NCI-H1930 (cell line): ENCODE data around the gene NECAB2.
"Not testable (repeated sequence)": the region's sequence is repeated elsewhere in the genome, so short reads cannot be mapped to it uniquely, and the experiment has no call there.

Experiments
- DNase-seq, 2 experiments: peaks; one replicate each; lab custom pipeline; 2025; lab: John Stamatoyannopoulos, UW

The NECAB2 gene

DNA sequence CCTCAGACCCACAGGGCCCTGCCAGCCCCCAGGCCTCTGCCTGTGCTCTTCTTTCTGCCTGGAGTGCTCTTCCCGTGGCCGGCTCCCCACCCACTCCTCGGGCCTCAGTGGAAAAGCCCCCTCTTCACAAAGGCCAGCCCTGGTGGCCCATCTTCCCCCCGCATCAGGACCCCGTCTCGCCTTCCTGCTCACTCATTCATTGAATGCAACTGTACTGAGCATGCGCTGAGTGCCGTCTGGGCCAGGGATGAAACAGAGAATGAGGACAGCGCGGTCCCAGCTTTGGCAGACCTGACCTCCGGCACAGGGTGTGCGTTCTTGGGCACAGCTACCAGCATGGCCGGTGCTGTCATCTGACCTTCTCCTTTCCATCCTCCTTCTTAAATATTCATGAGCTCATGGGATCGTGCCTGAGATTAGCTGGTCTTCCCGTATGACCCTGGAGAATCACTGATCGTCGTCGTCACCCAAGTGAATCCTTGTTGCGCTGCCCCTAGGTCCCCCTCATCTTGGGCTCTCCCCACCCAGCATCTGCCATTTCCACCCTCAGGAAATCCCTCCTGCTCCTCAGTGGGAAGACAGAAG lies 31.4 kb upstream of the NECAB2 start:
- DNase-seq = no peak

DNA sequence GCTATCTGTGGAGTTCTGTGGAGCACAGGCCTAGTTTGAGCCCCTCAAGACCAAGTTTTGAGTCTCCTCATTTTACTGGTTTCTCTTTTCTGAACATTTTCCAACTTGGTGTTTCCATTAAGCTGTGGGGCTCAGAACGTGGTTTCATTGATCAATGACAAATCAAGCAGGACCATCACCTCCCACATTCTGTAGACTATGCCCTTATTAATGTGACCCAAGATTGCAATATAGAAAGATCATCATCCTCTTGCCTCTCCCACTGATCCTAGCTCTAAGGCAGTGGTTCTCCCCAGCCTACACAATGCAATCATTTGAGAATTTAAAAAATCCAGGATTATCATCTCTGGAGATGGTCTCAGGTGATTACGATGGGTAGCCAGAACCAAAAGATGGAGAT lies 30.8 kb upstream of the NECAB2 start:
- no peak for DNase-seq

DNA sequence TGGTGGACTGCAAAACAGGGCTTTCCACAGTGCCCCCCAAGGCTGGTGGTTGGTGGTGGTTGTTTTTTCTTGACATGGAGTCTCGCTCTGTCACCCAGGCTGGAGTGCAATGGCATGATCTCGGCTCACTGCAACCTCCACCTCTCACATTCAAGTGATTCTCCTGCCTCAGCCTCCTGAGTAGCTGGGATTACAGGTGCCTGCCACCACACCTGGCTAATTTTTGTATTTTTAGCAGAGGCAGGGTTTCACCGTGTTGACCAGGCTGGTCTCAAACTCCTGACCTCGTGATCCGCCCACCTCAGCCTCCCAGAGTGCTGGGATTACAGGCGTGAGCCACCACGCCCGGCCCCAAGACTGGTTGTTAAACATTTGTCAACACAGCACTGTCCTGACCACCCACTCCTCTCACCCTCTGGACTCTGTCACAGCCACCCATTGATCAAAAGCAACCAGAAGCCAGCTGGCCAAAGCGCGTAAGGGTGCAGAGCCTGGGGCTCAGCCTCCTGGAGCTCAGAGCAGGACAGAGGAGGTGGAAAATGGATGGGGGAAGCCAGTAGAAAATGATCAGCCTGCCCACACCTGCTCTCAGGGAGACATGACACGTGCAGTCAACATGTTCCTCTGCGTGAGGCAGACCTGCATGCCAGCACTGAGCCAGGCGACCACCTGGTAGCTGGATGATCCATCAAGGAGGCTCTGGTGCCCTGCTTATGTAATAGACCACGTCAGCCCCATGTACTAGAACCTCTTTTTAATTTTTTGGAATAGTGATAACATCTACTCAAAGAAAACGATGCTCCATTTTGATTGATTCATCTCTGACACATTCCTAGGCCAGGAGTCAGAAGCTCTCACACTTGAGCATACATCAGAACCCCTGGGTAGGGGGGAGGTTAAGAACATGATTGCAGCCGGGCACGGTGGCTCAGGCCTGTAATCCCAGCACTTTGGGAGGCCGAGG lies 29.8 kb upstream of the NECAB2 start:
- no peak for DNase-seq

DNA sequence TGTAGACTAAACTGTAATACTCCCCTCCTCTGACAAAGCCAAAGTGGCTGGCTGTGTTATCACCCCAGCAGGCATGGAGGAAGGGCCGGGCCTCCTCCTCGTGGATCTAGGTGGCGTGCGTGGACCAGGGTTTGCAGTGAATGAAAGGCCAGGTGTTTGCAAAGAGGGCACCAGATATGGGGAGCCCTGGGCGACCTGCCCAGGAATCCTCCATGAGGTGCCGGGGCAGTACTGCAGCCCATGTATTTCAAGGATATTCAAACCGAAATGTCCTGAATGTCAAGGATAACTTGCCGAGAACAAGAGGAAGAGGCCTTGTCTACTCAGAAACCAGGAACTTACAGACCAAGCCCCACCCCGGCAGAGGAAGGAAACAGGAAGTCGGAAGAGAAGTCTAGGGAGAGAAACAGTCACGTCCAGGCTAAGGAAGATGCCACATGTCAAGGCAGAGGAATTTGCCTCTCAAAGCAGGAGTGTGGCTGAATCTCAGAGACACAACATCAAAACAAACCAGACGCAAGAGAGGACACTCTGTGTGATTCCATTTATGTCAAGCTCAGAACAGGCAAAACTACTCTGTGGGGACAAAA lies 28.7 kb upstream of the NECAB2 start:
- no peak for DNase-seq

DNA sequence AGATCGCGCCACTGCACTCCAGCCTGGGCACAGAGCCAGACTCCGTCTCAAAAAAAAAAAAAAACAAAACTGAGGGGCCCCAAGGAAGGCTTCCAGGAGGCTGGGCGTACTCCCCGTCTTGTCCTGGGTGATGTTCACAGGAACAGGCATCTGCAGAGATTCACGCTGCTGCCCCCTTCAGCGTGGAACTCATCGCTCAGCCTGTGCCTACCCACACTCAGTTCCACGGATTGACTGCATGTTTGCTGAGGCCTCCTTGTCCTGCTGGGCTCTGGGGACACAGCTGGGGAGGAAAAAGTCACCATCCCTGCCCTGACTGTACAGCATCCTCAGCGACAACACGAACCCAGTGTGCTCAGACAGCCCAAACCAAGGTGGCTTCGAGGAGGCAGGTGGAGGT lies 27.9 kb upstream of the NECAB2 start:
- DNase-seq = no peak

DNA sequence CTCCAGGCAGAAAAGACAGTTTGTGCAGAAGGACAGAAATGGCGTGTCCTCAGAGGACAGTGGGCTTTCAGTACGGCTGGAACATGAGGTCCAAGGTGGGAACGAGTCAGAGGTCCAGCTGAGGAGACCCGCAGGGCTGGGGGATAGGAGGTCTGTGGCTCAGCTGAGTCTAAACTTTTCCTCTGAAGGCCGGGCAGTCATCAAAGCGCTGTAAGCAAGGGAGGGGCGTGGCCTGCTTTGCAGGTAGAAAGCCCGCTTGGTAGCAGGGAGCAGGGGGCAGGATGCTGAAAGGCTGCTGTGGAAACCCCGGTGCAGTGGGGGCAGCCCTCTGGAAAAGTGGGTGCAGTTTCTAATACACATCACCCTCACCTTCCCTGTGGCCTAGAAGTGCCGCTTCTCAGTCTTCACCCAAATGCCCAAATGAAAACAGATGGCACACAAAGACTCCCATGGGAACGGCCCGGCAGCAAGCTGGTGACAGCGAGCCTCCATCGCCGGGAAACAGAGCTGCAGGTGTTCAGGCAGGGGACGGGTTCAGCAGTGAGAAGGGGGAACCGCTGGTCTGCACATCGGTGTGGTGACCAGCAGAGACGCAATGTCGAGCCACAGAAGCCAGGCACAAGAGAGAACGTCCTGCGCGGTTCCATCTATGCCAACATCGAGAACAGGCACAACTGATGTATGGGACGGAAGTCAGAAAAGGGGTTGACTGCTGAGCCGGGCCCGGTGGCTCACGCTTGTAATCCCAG lies 27.2 kb upstream of the NECAB2 start:
- no peak for DNase-seq

DNA sequence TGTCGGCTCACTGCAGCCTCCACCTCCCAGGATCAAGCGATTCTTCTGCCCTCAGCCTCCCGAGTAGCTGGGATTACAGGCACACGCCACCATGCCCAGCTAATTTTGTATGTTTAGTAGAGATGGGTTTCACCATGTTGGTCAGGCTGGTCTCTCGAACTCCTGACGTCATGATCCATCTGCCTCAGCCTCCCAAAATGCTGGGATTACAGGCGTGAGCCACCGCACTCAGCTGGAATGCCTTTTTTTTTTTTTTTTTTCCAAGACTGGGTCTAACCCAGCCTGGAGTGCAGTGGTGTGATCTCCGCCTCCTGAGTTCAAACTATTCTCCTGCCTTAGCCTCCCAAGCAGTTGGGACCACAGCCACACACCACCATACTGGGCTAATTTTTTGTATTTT lies 26.5 kb upstream of the NECAB2 start:
- not testable (repeated sequence) for DNase-seq

DNA sequence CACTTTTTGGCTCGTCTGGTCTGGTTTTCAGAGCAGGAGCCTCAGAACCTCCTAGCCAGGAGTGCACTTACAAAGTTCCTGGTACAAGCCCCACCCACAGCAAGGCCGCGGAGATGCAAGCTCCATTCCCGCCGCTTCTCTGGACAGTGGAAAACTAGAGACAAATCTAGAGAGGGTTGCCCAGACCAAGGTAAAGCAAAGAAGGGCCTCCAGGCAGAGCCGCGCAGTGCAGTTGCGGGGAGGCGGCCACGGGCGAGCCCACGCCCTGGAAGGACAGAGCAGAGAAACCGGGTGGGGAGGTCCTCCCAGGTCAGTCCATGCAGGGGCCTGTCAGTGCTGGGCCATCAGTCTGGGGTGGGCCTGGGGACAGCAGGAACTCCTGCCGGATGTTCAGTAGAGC lies 26.0 kb upstream of the NECAB2 start:
- DNase-seq = no peak

DNA sequence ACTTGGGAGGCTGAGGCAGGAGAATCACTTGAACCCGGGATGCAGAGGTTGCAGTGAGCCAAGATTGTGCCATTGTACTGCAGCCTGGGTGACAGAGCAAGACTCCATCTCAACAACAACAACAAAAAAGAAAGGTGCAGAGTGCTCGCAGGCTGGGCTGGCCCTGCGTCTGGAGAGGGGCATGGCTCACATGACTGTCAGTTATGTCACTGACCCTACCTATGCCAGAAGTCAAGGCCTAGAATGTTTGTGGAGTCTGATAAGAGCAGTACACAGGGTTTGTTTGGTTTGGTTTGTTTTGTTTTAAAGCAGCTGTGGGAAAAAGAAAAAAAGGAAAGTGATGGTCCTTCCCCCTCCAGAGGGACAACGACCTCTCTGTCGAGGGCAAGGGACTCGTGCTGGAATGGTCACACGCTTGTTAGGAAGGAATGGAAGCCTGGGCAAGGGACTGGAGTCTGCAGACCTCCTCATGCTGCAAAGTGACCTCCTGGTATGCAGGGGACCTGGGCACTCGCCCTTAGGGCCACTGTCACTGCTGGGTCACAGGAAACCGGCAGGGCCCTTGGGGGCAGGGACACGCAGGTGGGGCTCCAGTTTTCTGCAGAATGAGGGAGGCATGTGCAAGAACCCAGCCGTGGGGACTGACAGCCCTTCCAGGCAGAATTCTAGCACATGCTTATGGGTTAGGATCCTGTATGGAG lies 25.1 kb upstream of the NECAB2 start:
- no peak for DNase-seq

DNA sequence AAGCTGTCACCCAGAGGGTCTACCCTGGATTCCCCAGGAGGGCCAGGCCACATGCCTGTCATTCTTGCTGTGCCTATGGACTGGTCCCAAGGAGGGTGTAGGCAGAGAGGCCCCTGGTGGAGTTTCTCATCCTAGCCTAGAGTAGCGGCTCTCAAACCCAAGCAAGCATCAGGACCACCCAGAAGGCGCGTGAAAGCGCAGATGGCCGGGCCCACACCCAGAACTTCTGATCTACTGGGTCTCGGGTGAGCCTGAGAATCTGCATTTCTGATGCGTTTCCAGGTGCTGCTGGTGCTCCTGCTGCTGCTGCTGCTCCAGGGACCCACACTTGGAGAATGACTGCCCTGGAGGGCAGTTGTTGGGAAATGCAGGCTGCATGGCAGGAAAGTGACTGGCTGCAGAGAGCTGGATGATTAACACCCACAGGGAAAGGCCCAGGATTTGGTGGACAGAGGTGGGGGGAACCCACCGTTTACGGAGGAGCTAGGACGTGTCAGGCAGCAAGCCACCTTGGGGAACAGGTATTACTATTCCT lies 24.5 kb upstream of the NECAB2 start:
- DNase-seq = no peak

DNA sequence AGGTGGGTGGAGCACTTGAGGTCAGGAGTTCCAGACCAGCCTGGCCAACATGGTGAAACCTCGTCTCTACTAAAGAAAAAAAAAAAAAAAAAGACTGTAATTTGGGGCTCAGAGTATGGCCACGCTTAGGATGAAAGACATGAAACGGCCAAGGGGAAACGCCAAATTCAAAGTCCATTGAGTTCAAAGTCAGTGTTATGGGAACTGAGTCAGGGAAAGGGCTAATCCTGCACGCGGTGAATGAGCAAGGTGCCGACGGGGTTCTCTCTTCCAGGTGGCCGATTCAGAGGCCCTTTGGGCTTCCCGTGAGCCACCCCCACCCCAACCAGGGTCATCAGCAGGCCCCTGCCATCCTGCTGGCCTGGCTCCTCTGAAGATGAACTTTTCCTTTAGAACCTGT lies 22.5 kb upstream of the NECAB2 start:
- DNase-seq = no peak

DNA sequence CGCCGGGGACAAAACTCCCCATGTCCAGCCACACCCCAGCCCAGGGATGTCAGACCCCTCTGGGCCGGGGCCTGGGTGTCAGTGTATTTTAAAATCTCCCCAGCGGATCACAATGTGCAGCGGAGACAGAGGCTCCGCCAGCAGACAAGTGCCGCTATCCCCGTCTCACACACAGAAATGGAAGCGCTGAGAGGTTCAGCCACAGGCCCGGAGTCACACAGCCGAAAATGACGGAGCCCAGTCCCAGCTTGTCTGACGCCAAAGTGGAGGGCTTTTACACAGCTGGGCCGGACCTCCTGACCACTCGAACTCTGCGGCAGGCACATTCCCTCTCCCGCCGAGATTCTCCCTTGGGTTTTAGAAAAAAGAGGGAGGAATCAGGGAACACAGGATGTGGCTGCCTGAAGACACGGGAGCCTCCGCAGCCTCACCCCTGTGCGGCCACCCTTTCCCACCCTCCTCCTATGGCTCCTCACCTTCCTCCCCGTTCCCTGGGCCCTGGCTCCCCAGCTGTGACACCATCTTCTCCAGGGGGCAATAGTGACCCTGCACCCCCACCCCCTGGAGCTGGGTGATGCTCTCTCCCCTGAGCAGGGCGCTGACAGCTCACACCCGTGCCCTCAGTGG lies 21.8 kb upstream of the NECAB2 start:
- DNase-seq = no peak

DNA sequence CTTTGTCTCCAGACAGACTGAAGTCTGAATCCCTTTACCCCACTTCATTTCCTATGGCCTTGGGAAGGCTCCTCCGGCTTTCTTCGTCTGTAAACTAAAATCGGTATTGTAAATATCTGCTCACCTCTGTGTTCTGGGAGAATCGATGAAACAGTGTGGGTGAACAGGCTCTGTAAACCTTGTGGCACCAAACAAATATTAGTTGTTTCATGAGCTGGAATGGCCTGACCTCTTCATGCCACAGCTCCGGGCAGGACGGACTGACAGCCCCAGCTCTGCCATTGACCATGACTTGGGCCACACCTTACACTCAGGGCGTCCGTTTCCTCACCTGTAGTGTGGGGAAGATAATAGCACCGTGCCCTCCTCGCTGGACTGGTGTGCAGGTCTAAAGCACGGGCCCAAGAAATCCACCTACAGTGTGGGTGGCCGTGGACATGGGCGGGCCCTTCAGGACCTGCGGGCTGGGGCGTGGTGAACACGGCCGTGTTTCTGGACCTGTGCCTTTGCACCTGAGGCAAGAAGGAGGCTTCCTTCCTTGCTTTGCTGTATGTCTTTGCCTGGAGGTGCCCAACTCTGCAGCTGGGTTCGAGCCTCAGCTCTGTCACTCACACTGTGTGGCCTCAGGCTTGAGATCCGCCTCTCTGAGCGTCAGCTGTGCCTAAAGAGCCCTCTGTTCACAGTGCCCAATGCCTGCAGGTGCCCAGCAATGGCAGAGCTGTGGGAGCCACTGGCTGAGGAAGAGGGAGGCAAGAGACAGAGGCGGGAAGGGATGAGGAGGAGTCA lies 21.1 kb upstream of the NECAB2 start:
- DNase-seq = no peak

DNA sequence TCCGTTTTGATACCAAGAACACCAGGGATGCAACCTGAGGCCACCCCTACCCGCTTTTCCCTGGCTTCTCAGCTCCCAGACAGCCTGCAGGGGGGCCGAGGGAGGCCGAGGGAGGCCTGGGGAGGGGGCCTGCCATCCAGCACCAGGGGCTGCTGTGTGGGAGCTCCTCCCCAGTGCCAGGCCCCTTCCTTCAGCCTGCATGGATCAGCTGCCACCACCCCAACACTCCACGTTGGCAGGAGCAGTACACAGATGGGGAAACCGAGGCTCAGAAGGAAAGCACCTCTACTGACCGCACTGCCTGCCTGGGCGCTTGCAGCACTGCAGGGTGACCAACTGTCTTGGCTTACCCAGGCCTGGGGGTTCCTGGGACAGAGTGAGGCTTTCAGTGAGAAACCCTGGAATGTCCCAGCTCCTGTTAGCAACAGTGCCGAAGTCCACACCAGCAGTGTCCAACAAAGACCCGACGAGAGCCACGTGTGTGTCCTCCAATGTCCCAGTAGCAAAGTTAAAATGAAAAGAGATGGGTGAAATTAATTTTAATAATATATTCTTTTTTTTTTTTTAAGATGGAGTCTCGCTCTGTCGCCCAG lies 20.3 kb upstream of the NECAB2 start:
- DNase-seq = no peak

DNA sequence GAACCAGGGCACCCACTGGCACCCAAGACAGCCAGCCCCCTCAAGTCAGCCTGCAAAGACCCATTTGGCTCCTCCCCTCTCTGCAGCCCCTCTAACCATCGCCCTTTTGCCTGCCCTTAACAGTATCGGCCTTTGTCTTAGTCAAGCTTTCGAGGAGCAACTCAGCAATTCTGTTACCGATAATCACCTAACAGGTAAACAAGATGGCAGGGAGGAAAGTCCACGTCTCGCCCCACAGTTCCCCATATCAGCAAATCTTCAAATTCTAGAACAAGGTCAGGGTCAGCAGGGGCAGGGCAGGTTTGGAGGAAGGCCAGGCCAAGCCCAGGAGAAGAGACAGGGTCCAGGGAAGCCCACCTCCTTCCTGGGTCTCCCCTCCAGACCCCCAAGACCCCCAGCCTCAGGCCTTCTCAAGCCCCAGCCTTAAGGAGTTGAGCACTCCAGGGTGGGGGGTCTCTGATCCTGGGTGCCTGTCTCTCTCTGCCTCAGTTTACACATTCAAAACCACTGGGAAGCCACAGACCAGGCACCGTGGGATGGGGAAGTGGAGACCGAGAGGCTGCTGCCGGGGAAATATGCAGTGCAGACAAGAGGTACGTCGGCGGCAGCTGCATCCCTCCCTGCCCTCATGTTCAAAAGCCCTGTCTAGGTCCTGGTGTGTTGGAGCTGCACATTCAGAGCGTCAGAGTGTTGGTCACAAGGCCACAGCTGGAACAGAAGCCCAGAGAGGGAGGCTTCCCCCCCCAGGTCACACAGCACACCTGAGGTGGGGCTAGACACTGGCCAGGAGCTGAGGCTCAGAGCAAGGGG lies 18.9 kb upstream of the NECAB2 start:
- DNase-seq = no peak

DNA sequence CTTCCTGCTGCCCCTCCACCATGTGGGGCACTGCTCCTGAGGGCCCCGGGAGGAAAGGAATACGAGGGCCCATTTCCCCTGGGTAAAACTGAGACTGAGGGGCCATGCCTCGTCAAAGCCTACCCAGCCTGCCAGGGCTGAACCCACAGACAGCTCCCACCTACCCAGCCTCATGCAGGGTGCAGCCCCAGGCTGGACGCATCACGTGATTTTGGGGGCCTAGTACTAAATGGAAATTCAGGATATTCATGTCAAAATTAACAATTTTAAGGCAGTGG lies 18.4 kb upstream of the NECAB2 start:
- no peak for DNase-seq

DNA sequence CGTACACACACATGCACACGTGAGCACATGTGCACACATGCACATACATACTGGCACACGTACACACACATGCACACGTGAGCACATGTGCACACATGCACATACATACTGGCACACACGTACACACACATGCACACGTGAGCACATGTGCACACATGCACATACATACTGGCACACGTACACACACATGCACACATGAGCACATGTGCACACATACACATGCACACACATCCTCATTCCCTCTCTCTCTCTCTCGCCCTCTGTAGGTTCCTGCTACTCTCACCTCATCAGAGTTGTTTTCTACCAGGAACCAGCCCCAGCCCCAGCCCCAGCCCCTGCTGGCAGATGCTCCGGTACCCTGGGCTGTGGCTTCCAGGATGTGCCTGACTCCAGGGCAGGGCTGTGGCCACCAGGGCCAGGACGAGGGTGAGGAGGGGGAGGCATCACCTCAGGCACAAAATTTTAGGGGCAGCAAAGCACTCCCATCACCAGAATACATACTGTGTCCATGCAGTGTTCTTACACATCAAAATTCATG lies 17.1 kb upstream of the NECAB2 start:
- not testable (repeated sequence) for DNase-seq

DNA sequence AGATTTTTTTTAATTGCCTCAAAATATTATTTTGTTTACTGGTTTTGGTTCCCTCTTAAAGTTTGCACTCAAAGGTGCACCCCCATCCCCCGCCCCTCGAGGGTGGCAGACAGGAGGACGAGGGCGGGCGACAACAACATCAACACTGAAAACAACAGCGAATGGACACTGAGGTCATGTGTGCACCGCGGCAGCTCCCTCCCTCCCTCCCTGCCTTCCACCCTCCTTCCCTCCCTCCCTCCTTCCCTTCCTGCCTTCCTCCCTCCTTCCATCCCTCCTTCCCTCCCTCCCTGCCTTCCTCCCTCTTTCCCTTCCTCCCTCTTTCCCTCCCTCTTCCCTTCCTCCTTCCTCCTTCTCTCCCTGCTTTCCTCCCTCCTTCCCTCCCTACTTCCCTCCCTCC lies 16.5 kb upstream of the NECAB2 start:
- no peak for DNase-seq

DNA sequence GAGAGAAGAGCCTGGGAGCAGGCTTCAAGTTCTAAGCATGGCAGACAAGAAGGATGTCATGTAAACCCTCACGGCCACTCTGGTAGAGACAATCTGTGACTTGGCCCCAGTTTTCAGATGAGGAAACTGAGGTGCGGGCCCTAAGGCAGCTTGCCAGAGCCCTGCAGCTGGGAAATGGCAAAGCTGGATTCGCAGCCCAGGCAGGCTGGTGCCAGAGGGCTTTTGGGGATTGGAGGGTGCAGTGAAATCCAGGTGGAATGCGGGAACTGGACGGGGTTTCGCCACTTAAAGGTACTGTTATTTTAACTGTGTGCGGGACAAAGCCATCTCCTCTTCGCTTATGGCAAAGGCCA lies 15.5 kb upstream of the NECAB2 start:
- no peak for DNase-seq
